GM19099 (cell line): ENCODE data around the gene FBXW10B.
"Not testable (repeated sequence)": the region's sequence is repeated elsewhere in the genome, so short reads cannot be mapped to it uniquely, and the experiment has no call there.

Experiments used
- POLR2A ChIP-seq: IDR thresholded peaks from 3 replicates; pipeline ENCODE4 v1.6.1; 2011; ENCODE audit warnings: low read depth; ENCODE audit not compliant: insufficient read length; ENCODE audit errors: extremely low read depth

FBXW10B gene, protein sequence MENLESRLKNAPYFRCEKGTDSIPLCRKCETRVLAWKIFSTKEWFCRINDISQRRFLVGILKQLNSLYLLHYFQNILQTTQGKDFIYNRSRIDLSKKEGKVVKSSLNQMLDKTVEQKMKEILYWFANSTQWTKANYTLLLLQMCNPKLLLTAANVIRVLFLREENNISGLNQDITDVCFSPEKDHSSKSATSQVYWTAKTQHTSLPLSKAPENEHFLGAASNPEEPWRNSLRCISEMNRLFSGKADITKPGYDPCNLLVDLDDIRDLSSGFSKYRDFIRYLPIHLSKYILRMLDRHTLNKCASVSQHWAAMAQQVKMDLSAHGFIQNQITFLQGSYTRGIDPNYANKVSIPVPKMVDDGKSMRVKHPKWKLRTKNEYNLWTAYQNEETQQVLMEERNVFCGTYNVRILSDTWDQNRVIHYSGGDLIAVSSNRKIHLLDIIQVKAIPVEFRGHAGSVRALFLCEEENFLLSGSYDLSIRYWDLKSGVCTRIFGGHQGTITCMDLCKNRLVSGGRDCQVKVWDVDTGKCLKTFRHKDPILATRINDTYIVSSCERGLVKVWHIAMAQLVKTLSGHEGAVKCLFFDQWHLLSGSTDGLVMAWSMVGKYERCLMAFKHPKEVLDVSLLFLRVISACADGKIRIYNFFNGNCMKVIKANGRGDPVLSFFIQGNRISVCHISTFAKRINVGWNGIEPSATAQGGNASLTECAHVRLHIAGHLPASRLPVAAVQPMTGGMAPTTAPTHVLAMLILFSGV

GRCh38 chr17:15619331-15620058 is at the start of gene FBXW10B:
TSS of gene FBXW10B (minus strand) at chr17:15619704. CDS start at chr17:15619512, 192 bp downstream.
- TF ChIP-seq POLR2A: not testable (repeated sequence)

- TF ChIP-seq POLR2A: no peak
Observed at GRCh38 chr17:15663691-15664090, 44.2 kb upstream of the FBXW10B start.

- no peak for TF ChIP-seq POLR2A
Observed at GRCh38 chr17:15663176-15663575, 43.7 kb upstream of the FBXW10B start.

GRCh38 chr17:15662681-15663080 is 43.2 kb upstream of the FBXW10B start:
- no peak for TF ChIP-seq POLR2A

DNA sequence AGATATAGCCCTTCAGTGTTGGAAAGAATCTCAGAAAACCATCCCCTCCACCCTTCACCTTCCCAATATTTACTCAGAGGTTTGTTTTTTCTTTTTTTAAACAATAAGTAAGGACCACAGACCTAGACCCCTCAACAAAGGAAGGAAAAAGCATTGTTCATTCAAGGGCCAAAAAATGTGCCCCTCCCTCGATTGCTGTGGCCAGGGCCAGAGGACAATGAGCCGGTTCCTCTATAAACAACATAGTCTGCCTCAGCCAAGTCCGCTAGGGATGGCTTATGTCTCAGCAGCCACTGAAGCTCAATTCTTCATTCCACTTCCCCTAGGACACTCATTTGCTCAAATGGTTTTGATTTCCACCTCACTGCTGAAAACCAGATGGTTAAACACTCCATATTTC is 40.6 kb upstream of the FBXW10B start:
- TF ChIP-seq POLR2A: no peak

DNA sequence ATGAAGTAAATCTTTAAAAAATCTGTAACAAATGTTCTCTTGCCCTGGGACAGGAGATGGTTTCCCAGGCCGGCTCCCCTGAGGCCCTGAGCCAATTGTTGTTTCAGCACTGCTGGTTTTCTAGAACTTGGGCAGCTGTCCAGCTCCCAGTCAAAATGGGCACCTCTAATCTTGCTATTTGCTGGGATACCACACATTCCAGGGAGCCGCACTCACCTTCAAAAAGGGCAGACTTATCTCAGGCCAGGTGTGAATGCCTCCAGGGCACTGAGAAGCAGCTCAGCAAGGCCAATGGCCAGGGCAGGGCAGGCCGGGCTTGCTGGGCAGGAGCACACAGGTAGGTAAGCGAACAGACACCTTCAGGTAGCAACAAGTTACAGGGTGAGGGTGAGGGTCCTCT is 40.2 kb upstream of the FBXW10B start:
- no peak for TF ChIP-seq POLR2A

GRCh38 chr17:15659236-15659635 is 39.7 kb upstream of the FBXW10B start:
- no peak for TF ChIP-seq POLR2A

DNA sequence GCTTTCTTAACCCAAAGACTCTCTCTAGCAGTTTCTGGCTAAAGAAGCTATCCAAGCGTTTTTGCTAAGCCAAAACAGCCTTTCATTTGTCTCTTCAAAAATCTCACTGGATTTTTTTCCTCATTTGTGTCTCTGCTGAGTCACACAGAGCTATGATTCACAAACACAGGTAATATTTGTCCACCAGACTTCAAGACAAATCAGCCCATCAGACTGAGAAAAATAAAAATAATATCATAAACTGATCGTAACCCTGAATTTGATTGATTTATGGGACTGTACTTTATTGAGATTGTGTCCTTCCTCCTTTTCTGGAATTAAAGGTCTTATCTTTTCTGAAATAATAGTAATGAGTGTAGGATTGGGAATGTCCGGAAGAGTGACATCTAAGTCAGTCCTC is 38.8 kb upstream of the FBXW10B start:
- no peak for TF ChIP-seq POLR2A

GRCh38 chr17:15657868-15658267 is 38.4 kb upstream of the FBXW10B start:
- no peak for TF ChIP-seq POLR2A

- TF ChIP-seq POLR2A: no peak
Observed at GRCh38 chr17:15654886-15655561, 35.5 kb upstream of the FBXW10B start.

DNA sequence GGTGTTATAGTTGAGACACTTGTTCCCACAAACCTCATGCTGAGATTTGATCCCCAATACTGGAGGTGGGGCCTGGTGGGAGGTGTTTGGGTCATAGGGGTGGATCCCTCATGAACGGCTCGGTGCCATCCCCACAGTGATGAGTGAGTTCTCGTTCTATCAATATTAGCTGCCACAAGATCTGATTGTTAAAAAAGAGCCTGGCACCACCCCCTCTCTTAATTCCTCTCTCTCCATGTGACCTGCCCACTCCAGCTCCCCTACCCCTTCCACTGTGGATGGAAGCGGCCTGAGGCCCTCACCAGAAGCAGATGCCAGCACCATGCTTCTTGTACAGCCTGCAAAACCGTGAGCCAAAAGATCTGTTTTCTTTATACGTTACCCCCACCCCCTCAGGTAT is 33.5 kb upstream of the FBXW10B start:
- TF ChIP-seq POLR2A: no peak

- TF ChIP-seq POLR2A: no peak
Observed at GRCh38 chr17:15651583-15652110, 32.1 kb upstream of the FBXW10B start.

GRCh38 chr17:15650741-15651582 is 31.5 kb upstream of the FBXW10B start:
- no peak for TF ChIP-seq POLR2A
